Keratinocyte (primary cell): Measurements from ENCODE around the gene TBC1D13. TPM values are rescaled to one million over a fixed set of nuclear protein-coding genes. Genes with fewer than 3 reads are reported as not detected.
A peak's percentile ranks its signal among the peaks of the same experiment; 100 is the strongest.

Source experiments
- DNase-seq: peaks from one replicate; pipeline ENCODE4 v3.0.0-alpha.2; 2011; ENCODE audit warnings: low read depth, missing footprints, low spot score
- FAIRE-seq: peaks from 2 replicates; lab custom pipeline; 2011; peaks lifted over from hg19 to GRCh38; lab: Jason Lieb, UNC
- H2AFZ ChIP-seq: 2 replicates; pipeline ENCODE4 v1.6.0; 2012; ENCODE audit warnings: low read length, control low read depth, inconsistent platforms; ENCODE audit not compliant: control insufficient read depth
- H3K27ac ChIP-seq: 2 replicates; pipeline ENCODE4 v1.5.1; 2011; ENCODE audit warnings: low read length; ENCODE audit not compliant: control insufficient read depth, insufficient read depth
- H3K27me3 ChIP-seq: 3 replicates; pipeline ENCODE4 v1.6.0; 2011; ENCODE audit warnings: low read length; ENCODE audit not compliant: control insufficient read depth, insufficient read depth; ENCODE audit errors: extremely low read depth
- H3K36me3 ChIP-seq, 2 experiments: 2 replicates in 1 of 2; 3 replicates in 1 of 2; pipeline ENCODE4 v1.5.1; 2011; ENCODE audit warnings: low read length in 2 of 2, mild to moderate bottlenecking in 1 of 2; ENCODE audit not compliant: control insufficient read depth in 2 of 2, insufficient read depth in 2 of 2; ENCODE audit errors: extremely low read depth in 1 of 2
- H3K4me1 ChIP-seq: 3 replicates; pipeline ENCODE4 v1.5.1; 2011; ENCODE audit warnings: low read length; ENCODE audit not compliant: control insufficient read depth, insufficient read depth; ENCODE audit errors: extremely low read depth
- H3K4me2 ChIP-seq: 3 replicates; pipeline ENCODE4 v1.6.0; 2011; ENCODE audit warnings: low read depth, low read length; ENCODE audit not compliant: control insufficient read depth, insufficient read depth; ENCODE audit errors: extremely low read depth
- H3K4me3 ChIP-seq, 3 experiments: fragments of 200-600 bp in 1 of 3; sonication (generic) in 1 of 3; 2 replicates in 2 of 3; 3 replicates in 1 of 3; pipeline ENCODE4 v1.5.1; 2011 to 2016; ENCODE audit warnings: low read length in 3 of 3, mild to moderate bottlenecking in 3 of 3, control low read depth in 2 of 3, inconsistent platforms in 1 of 3, low read depth in 1 of 3, mixed read lengths in 1 of 3, mixed run types in 1 of 3, moderate library complexity in 1 of 3; ENCODE audit not compliant: control insufficient read depth in 2 of 3, insufficient read depth in 2 of 3; ENCODE audit errors: extremely low read depth in 1 of 3
- H3K79me2 ChIP-seq: 2 replicates; pipeline ENCODE4 v1.6.0; 2012; ENCODE audit warnings: low read length; ENCODE audit not compliant: control insufficient read depth, insufficient read depth
- H3K9ac ChIP-seq: 3 replicates; pipeline ENCODE4 v1.6.0; 2011; ENCODE audit warnings: low read length; ENCODE audit not compliant: control insufficient read depth, insufficient read depth; ENCODE audit errors: extremely low read depth
- H3K9me1 ChIP-seq: 3 replicates; pipeline ENCODE4 v1.6.0; 2011; ENCODE audit warnings: low read length; ENCODE audit not compliant: control insufficient read depth, insufficient read depth; ENCODE audit errors: extremely low read depth
- H3K9me3 ChIP-seq: 2 replicates; pipeline ENCODE4 v1.5.1; 2012; ENCODE audit warnings: low read depth, low read length; ENCODE audit not compliant: control insufficient read depth
- H4K20me1 ChIP-seq: 3 replicates; pipeline ENCODE4 v1.6.0; 2011; ENCODE audit warnings: low read length; ENCODE audit not compliant: control insufficient read depth, insufficient read depth; ENCODE audit errors: extremely low read depth
- CTCF ChIP-seq, 3 experiments: IDR thresholded peaks in 1 of 3; conservative IDR thresholded peaks in 1 of 3; optimal IDR thresholded peaks in 1 of 3; 2 replicates in 2 of 3; 3 replicates in 1 of 3; pipeline versions ENCODE3 to v1.5.1; 2011; ENCODE audit warnings: low read length in 3 of 3, mild to moderate bottlenecking in 3 of 3, moderate library complexity in 2 of 3, control low read depth in 1 of 3, inconsistent platforms in 1 of 3; ENCODE audit not compliant: insufficient read depth in 2 of 3; ENCODE audit errors: extremely low read depth in 1 of 3
- EZH2 ChIP-seq: IDR thresholded peaks from one replicate; pipeline ENCODE4 v1.6.1; 2012; ENCODE audit warnings: inconsistent platforms, mild to moderate bottlenecking, low read length, moderate library complexity
- dilution Hi-C: fragments of 300-500 bp; cut with MboI; formaldehyde crosslinking; loops from one replicate; pipeline ENCODE4 v1.7.0; 2020; ENCODE audit warnings: low sequenced_read_pairs; ENCODE audit not compliant: extremely low pct_ligation_motif_present
- polyA plus RNA-seq, 5 experiments: library from polyadenylated mRNA; depleted of rRNA in 3 of 5; stranded (reverse) in 3 of 5; stranded (forward) in 1 of 5; unstranded in 1 of 5; fragments of >200 nt; gene quantifications; 1 replicate in 1 of 5; 2 replicates in 3 of 5; 3 replicates in 1 of 5; pipeline versions ENCODE4 v1.2.1 to v1.2.3, GENCODE V29; 2011 to 2012; ENCODE audit warnings: missing spikeins in 2 of 5, low read depth in 1 of 5, low replicate concordance in 1 of 5

Gene TBC1D13
- polyA plus RNA-seq, 1 donor (not counting 4 experiments of a cell fraction or from before 2014, with no cell fraction given), result 12.8 TPM

DNA sequence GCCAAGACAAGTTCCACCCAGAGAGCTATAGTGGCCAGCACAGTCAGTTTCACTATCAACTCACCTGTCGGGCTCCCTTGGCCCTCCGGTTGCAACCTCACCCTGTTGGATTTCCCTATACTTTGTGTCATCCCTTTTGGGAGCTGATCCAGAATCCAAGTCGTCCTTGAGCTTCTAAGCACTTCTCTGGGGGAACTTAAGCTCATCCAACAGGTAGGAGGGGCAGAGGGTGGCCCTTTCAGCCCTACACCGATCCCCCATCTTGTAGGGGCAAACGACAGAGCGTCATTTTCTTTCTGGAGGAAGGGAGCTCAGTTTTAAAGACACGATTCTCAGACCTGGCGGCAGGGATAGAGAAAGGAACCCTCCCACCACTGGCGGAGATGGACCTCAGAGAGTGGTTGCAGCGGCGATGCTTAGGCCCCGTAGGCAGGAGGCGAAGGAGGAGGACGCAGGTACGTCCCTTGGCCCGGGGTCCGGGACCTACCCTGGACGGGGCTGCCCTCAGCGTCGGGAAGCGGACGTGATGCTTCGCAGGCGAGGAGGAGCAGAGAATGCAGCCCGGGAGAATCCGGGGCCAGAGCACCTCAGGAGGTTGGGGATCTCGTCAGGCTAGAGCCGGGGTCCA is 15.8 kb upstream of the TBC1D13 start:
- Histone ChIP-seq H3K9me1 (no peaks in the 10 kb centered on the region), H3K4me3 (peak overlapping the region; percentile 84 to 88 (median 86)), H3K27me3 (no peaks in the 10 kb centered on the region), H3K79me2 (peaks cover 14% of the 10 kb centered on the region), H2AFZ (peak overlapping the region; percentile 72), H3K4me1 (peaks cover 8% of the 10 kb centered on the region), H3K4me2 (peak overlapping the region; percentile 97), H3K27ac (peak overlapping the region; percentile 81), H3K9ac (peak overlapping the region; percentile 83), H3K9me3 (no peaks in the 10 kb centered on the region), H4K20me1 (no peaks in the 10 kb centered on the region), H3K36me3 (peaks cover 0 to 4% of the 10 kb centered on the region in 2 experiments)
- TF ChIP-seq EZH2 (no peak), CTCF (optimal IDR thresholded peaks at IDR 0.05 in 1 of 3, IDR thresholded peaks at IDR 0.05 in 1 of 3, conservative IDR thresholded peaks at IDR 0.05 in 1 of 3; ENCODE audit: extremely low read depth in 1 of 3, insufficient read depth in 2 of 3, low read length in 3 of 3) (no peak)
- no peak for DNase-seq
- dilution Hi-C loops, result no loop called here
- no peak for FAIRE-seq

GRCh38 chr9:128771745-128772519 is 15.1 kb upstream of the TBC1D13 start, which contains the start of gene ZER1:
Gene ZER1, minus strand, starts transcription at chr9:128771927. Its CDS starts 16,362 bp downstream, at chr9:128755565.
- dilution Hi-C loops, result no loop called here
- H3K27ac ChIP-seq, result peak within 1 kb of the TSS; percentile 91
- H4K20me1 ChIP-seq, result no peaks in the 10 kb centered on the region
- peak within 1 kb of the TSS; percentile 84 to 88 (median 86) for H3K4me3 ChIP-seq
- peaks cover 14% of the 10 kb centered on the region for H3K79me2 ChIP-seq
- peaks cover 0 to 4% of the 10 kb centered on the region in 2 experiments for H3K36me3 ChIP-seq
- peaks cover 8% of the 10 kb centered on the region for H3K4me1 ChIP-seq
- no peaks in the 10 kb centered on the region for H3K9me1 ChIP-seq
- peak within 1 kb of the TSS; percentile 83 for H3K9ac ChIP-seq
- no peak for TF ChIP-seq EZH2
- TF ChIP-seq CTCF (optimal IDR thresholded peaks at IDR 0.05 in 1 of 3, IDR thresholded peaks at IDR 0.05 in 1 of 3, conservative IDR thresholded peaks at IDR 0.05 in 1 of 3; ENCODE audit: extremely low read depth in 1 of 3, insufficient read depth in 2 of 3, low read length in 3 of 3), result no peak
- H3K27me3 ChIP-seq, result no peaks in the 10 kb centered on the region
- no peak for FAIRE-seq
- no peaks in the 10 kb centered on the region for H3K9me3 ChIP-seq
- peak within 1 kb of the TSS; percentile 97 for H3K4me2 ChIP-seq
- no peak for DNase-seq
- peak within 1 kb of the TSS; percentile 98 for H2AFZ ChIP-seq
